Stimulated activated naive B cell treated with anti-CD40 and anti-IgM and Interleukin-4, amounts not matched to agents 10 μg/mL and 1 μg/mL and 100 μg/mL, for 72 hours (primary cell): ENCODE results near the gene SLC27A1.
"Not testable (repeated sequence)": the region's sequence is repeated elsewhere in the genome, so short reads cannot be mapped to it uniquely, and the experiment has no call there.

ENCODE experiments used
- ATAC-seq, 2 donors: fragments of 150-1000 bp; cut with Tn5 transposase; replicated peaks; 2 replicates each; pipeline ENCODE4 v1.10.0; 2021; ENCODE audit warnings: moderate library complexity in 1 of 2
- DNase-seq: peaks from one replicate; pipeline ENCODE4 v3.0.0; 2021
- H3K27ac Mint-ChIP-seq: one replicate; pipeline ENCODE4 v1.8.0; 2022; ENCODE audit warnings: mild to moderate bottlenecking, mixed read lengths
- H3K27me3 Mint-ChIP-seq, 2 donors: one replicate each; pipeline ENCODE4 v1.8.0; 2022; ENCODE audit warnings: mixed read lengths in 2 of 2
- H3K36me3 Mint-ChIP-seq, 2 donors: one replicate each; pipeline ENCODE4 v1.8.0; 2022; ENCODE audit warnings: mixed read lengths in 2 of 2, mild to moderate bottlenecking in 1 of 2
- H3K4me1 Mint-ChIP-seq, 2 donors: one replicate each; pipeline ENCODE4 v1.8.0; 2022; ENCODE audit warnings: mixed read lengths in 2 of 2, mild to moderate bottlenecking in 1 of 2
- H3K4me3 Mint-ChIP-seq, 2 donors: one replicate each; pipeline ENCODE4 v1.8.0; 2022; ENCODE audit warnings: mild to moderate bottlenecking in 2 of 2, mixed read lengths in 2 of 2, moderate library complexity in 1 of 2
- H3K9me3 Mint-ChIP-seq, 2 donors: one replicate each; pipeline ENCODE4 v1.8.0; 2022; ENCODE audit warnings: mixed read lengths in 2 of 2, mild to moderate bottlenecking in 1 of 2

SLC27A1 gene

DNA sequence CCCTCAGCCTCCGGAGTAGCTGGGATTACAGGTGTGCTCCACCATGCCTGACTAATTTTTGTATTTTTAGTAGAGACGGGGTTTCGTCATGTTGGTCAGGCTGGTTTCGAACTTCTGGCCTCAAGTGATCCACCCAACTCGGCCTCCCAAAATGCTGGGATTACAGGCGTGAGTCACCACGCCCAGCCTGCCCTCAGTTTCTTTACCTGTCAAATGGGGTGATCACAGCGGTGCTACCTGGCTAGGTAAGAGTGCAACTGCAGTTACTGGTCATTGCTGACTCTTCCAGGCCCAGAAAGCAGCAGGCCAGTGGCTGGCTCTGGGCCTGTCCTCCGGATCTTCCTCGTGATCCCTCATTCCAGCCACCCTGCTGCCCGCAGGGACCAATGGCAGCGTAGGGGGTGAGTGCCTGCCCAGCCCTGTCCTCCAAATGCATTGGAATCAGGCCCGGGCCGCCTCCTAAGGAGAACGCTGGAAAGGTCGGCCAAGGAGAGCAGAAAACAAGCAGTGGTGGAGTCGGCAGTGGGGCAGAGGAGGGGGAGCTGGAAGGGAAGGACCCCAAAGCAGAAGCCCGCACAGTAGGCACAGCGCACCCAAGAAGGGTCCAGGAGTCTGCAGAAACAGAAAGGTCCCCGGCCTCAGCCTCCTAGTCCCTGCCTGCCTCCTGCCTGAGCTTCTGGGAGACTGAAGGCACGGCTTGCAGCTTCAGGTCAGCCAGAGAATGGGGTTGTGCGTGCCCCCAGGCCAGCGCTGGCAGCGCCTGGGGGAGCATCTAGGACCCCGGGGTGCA lies 1.8 kb upstream of the SLC27A1 start:
- no peak for ATAC-seq
- Mint-ChIP-seq H3K27ac (peak overlapping the region; percentile 91), H3K9me3 (no peaks in the 10 kb centered on the region), H3K4me1 (peaks cover 31 to 49% of the 10 kb centered on the region in 2 donors), H3K4me3 (peak overlapping the region; percentile 93 to 95), H3K27me3 (peaks cover 4 to 7% of the 10 kb centered on the region in 2 donors), H3K36me3 (no peaks in the 10 kb centered on the region)
- no peak for DNase-seq

GRCh38 chr19:17469092-17469480 lies 1.2 kb upstream of the SLC27A1 start:
- peaks cover 4 to 7% of the 10 kb centered on the region in 2 donors for H3K27me3 Mint-ChIP-seq

GRCh38 chr19:17469481-17470067 lies 750 bp upstream of the SLC27A1 start:
- peak; percentile 82 to 86 for ATAC-seq
- H3K9me3 Mint-ChIP-seq: no peaks in the 10 kb centered on the region
- peak overlapping the region; percentile 93 to 95 for H3K4me3 Mint-ChIP-seq
- peak; percentile 80 for DNase-seq
- H3K27ac Mint-ChIP-seq: peak overlapping the region; percentile 91
- peaks cover 31 to 49% of the 10 kb centered on the region in 2 donors for H3K4me1 Mint-ChIP-seq
- peaks cover 4 to 7% of the 10 kb centered on the region in 2 donors for H3K27me3 Mint-ChIP-seq
- no peaks in the 10 kb centered on the region for H3K36me3 Mint-ChIP-seq

More at GRCh38 chr19:17469092-17469480, 1.2 kb upstream of the SLC27A1 start:
- ATAC-seq (peak; percentile 1 to 4), DNase-seq (no peak)
- Mint-ChIP-seq H3K9me3 (no peaks in the 10 kb centered on the region), H3K27ac (peak overlapping the region; percentile 91), H3K4me1 (peaks cover 31 to 49% of the 10 kb centered on the region in 2 donors), H3K36me3 (no peaks in the 10 kb centered on the region), H3K4me3 (peak overlapping the region; percentile 93 to 95)

DNA sequence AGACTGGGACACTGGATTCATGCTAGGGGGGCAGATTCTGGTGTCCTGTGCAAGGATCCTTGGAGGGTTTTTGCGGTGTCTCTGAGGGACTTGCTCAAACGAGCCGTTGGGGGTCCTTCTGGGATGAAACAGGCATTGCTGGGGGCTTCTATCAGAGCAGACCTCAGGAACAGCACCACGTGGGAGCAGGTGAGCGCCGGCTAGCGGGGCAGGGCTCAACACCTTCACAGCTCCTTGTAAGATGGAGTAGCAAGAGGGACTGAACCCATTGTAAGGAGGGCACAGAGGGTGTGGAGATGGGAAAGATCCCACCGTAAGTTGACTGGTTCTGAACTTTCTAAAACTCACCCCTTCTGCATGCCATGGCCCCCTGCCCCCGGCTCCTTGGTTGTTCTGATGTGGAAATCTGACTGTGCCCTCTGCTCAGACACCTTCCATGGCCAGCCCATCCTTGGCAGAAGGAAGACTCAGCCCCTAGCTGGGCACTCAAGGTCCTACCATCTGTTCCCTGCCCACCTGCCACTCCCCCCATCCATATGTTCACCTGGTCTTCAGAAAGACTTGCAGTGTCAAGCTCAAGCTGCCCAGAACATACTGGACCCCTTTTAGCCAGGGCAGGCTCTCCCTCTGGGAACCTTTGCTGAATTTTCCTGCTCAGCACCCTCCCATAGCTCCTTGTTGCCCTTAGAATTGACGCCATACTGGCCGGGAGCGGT lies 1.2 kb downstream of the SLC27A1 start:
- H3K36me3 Mint-ChIP-seq: no peaks in the 10 kb centered on the region
- H3K27me3 Mint-ChIP-seq: peaks cover 0 to 4% of the 10 kb centered on the region in 2 donors
- H3K4me1 Mint-ChIP-seq: peaks cover 28 to 39% of the 10 kb centered on the region in 2 donors
- peak overlapping the region; percentile 93 to 95 for H3K4me3 Mint-ChIP-seq
- no peak overlapping the region for H3K27ac Mint-ChIP-seq
- no peak for DNase-seq
- ATAC-seq: no peak
- no peaks in the 10 kb centered on the region for H3K9me3 Mint-ChIP-seq

GRCh38 chr19:17473041-17473440 lies 2.7 kb downstream of the SLC27A1 start:
- Mint-ChIP-seq H3K27ac (no peak overlapping the region), H3K9me3 (no peaks in the 10 kb centered on the region), H3K4me3 (no peak overlapping the region), H3K4me1 (peaks cover 22 to 31% of the 10 kb centered on the region in 2 donors), H3K27me3 (peaks cover 0 to 4% of the 10 kb centered on the region in 2 donors), H3K36me3 (no peaks in the 10 kb centered on the region)
- DNase-seq (no peak), ATAC-seq (no peak)

DNA sequence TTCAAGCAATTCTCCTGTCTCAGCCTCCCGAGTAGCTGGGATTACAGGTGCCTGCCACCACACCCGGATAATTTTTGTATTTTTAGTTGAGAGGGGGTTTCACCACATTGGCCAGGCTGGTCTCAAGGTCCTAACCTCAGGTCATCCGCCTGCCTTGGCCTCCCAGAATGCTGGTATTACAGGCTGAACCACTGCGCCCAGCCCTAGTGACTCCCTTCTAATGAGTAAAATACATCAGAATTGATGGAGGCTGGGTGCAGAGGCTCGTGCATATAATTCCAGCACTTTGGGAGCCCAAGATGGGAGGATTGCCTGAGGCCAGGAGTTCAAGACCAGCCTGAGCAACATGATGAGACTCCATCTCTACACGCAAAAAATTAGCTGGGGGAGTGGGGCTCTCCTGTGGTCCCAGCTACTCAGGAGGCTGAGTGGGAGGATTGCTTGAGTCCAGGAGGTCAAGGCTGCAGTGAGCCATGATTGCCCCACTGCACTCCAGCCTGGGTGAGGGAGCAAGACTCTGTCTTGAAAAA lies 4.8 kb downstream of the SLC27A1 start:
- not testable (repeated sequence) for H3K9me3 Mint-ChIP-seq, ATAC-seq, DNase-seq, H3K36me3 Mint-ChIP-seq, H3K4me3 Mint-ChIP-seq, H3K27me3 Mint-ChIP-seq, H3K27ac Mint-ChIP-seq
- peaks cover 8 to 15% of the 10 kb centered on the region in 2 donors for H3K4me1 Mint-ChIP-seq

DNA sequence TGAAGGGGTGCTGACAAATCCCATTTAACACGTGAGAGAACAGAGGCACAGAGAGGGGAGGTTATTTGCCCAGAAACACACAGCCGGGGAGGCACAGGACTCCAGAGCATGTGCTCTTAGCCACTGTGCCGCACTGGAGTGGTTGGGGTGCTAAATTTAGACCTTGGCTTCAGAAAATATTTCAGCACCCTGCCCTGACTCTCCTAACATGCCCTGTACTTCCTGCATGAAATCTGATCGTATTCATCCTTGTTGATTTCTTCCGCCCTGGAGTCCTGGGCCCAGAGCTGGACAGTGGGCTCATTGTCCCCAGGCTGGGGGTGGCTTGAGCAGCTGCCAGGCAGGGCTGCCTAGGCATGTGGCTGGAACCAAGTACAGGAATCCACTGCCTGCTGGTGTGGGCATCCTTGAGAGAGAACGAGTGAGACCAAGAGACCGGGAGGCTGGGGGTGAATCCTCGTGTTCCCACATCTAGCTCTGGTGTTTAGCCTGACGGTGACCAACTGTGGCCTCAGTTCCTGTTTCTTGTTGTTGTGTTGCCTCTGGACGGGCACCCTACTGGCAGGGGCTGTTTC lies 5.3 kb downstream of the SLC27A1 start:
- H3K4me3 Mint-ChIP-seq: no peak overlapping the region
- no peak for DNase-seq

DNA sequence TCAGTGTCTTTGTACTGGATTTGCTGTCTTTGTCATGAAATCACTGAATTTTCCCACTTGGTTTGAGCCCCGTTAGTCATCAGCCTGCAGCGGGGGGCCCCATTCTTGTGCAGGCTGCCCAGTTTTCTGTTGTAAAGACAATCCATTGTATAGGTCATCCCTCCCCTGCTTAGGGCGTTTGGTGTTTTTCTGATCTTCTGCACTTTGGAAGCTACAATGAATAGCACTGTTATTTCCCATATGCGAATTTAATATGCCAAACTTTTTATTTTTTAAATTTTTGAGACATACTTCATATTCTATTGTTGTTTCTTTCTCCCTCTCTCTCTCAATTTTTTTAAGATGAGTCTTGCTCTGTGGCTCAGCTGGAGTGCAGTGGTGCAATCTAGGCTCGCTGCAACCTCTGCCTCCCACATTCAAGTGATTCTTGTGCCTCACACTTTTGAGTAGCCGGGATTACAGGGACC lies 9.0 kb downstream of the SLC27A1 start:
- Mint-ChIP-seq H3K27me3 (no peaks in the 10 kb centered on the region), H3K27ac (no peak overlapping the region), H3K4me1 (peaks cover 0 to 3% of the 10 kb centered on the region in 2 donors), H3K4me3 (no peak overlapping the region), H3K9me3 (no peaks in the 10 kb centered on the region), H3K36me3 (no peaks in the 10 kb centered on the region)
- DNase-seq (no peak), ATAC-seq (no peak)

More for the DNA sequence above, 5.3 kb downstream of the SLC27A1 start:
- Mint-ChIP-seq H3K9me3 (no peaks in the 10 kb centered on the region), H3K27me3 (peaks cover 0 to 4% of the 10 kb centered on the region in 2 donors), H3K36me3 (no peaks in the 10 kb centered on the region), H3K27ac (no peak overlapping the region), H3K4me1 (peaks cover 6 to 13% of the 10 kb centered on the region in 2 donors)
- no peak for ATAC-seq

GRCh38 chr19:17481986-17482385 lies 11.7 kb downstream of the SLC27A1 start:
- peaks cover 0 to 3% of the 10 kb centered on the region in 2 donors for H3K4me1 Mint-ChIP-seq
- H3K27ac Mint-ChIP-seq: no peak overlapping the region
- DNase-seq (no peak), ATAC-seq (no peak)
- H3K36me3 Mint-ChIP-seq: no peaks in the 10 kb centered on the region
- H3K9me3 Mint-ChIP-seq: no peaks in the 10 kb centered on the region
- H3K4me3 Mint-ChIP-seq: no peak overlapping the region
- no peaks in the 10 kb centered on the region for H3K27me3 Mint-ChIP-seq

DNA sequence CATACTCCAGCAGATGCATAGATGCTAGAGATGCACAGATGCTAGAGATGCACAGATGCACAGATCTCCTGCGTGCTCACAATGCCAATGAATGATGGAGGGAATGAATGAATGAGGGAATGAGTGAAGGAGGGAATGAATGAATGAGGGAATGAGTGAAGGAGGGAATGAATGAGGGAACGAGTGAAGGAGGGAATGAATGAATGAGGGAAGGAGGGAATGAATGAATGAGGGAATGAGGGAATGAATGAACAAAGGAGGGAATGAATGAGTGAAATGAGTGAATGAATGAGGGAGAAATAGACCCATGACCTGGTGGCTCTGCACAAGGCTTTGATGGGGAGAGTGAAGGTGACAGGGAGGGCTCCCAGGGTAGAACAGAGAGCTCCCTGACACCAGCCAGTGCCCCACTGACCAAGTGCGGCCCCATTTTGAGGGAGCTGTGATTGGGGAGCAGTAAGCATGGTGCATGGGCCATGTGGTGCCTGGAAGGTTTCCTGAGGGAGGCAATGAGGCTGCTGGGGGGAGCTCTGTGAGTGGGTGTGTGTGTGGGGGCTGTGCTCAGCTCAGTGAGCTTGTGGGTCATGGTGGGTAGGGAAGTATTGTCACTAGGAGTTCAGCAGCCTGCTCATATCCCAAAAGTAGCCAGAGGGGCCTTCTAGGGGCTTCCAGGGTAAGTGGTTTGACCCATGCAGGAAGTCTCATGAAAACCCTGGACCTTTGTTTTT lies 12.7 kb downstream of the SLC27A1 start:
- no peaks in the 10 kb centered on the region for H3K9me3 Mint-ChIP-seq
- H3K27me3 Mint-ChIP-seq: no peaks in the 10 kb centered on the region
- H3K4me3 Mint-ChIP-seq: no peak overlapping the region
- H3K27ac Mint-ChIP-seq: no peak overlapping the region
- no peaks in the 10 kb centered on the region for H3K36me3 Mint-ChIP-seq
- DNase-seq (no peak), ATAC-seq (no peak)
- H3K4me1 Mint-ChIP-seq: peaks cover 3 to 8% of the 10 kb centered on the region in 2 donors

- ATAC-seq: no peak
- H3K27ac Mint-ChIP-seq: peak overlapping the region; percentile 56
- no peak for DNase-seq
- no peaks in the 10 kb centered on the region for H3K27me3 Mint-ChIP-seq
- H3K9me3 Mint-ChIP-seq: no peaks in the 10 kb centered on the region
- H3K4me1 Mint-ChIP-seq: peaks cover 9 to 13% of the 10 kb centered on the region in 2 donors
- H3K4me3 Mint-ChIP-seq: no peak overlapping the region
- peaks cover 0 to 3% of the 10 kb centered on the region in 2 donors for H3K36me3 Mint-ChIP-seq
These were observed 13.3 kb downstream of the SLC27A1 start for GRCh38 chr19:17483605-17484002.

- ATAC-seq: no peak
- Mint-ChIP-seq H3K9me3 (no peaks in the 10 kb centered on the region), H3K4me1 (peaks cover 16 to 23% of the 10 kb centered on the region in 2 donors), H3K36me3 (peaks cover 6 to 7% of the 10 kb centered on the region in 2 donors), H3K27ac (no peak overlapping the region), H3K27me3 (no peaks in the 10 kb centered on the region), H3K4me3 (no peak overlapping the region)
- no peak for DNase-seq
These were observed 14.3 kb downstream of the SLC27A1 start for GRCh38 chr19:17484520-17485185.
